Parathyroid adenoma (tissue), 2 donors: ENCODE results near the gene IGF1R.

Experiments
- H2AFZ ChIP-seq: fragments of 300-600 bp; sonication (generic); one replicate; pipeline ENCODE4 v1.7.0; 2017; ENCODE audit warnings: antibody characterized with exemption, mild to moderate bottlenecking
- H3K27ac ChIP-seq: fragments of 300-600 bp; sonication (generic); one replicate; pipeline ENCODE4 v1.7.0; 2017
- H3K27me3 ChIP-seq: fragments of 300-600 bp; sonication (generic); one replicate; pipeline ENCODE4 v1.7.0; 2017; ENCODE audit warnings: low read length; ENCODE audit not compliant: control insufficient read depth, insufficient read depth
- H3K36me3 ChIP-seq: fragments of 300-600 bp; sonication (generic); one replicate; pipeline ENCODE4 v1.7.0; 2017; ENCODE audit warnings: low read length; ENCODE audit not compliant: control insufficient read depth, insufficient read depth
- H3K4me1 ChIP-seq: fragments of 300-600 bp; sonication (generic); one replicate; pipeline ENCODE4 v1.7.0; 2017; ENCODE audit warnings: control low read depth
- H3K4me2 ChIP-seq: fragments of 300-600 bp; sonication (generic); one replicate; pipeline ENCODE4 v1.7.0; 2017; ENCODE audit warnings: low read length
- H3K4me3 ChIP-seq: fragments of 300-600 bp; sonication (generic); one replicate; pipeline ENCODE4 v1.7.0; 2017; ENCODE audit warnings: low read depth, low read length
- H3K79me2 ChIP-seq: fragments of 300-600 bp; sonication (generic); one replicate; pipeline ENCODE4 v1.7.0; 2017; ENCODE audit warnings: control low read depth
- H3K9ac ChIP-seq: fragments of 300-600 bp; sonication (generic); one replicate; pipeline ENCODE4 v1.7.0; 2017; ENCODE audit warnings: mild to moderate bottlenecking
- H3K9me3 ChIP-seq: fragments of 300-600 bp; sonication (generic); one replicate; pipeline ENCODE4 v1.7.0; 2017; ENCODE audit warnings: low read length; ENCODE audit not compliant: control insufficient read depth
- TF ChIP-seq, protein P1 (sequence below): fragments of 300-600 bp; sonication (generic); IDR thresholded peaks from one replicate; pipeline ENCODE4 v1.7.0; 2017; ENCODE audit warnings: antibody characterized with exemption, mild to moderate bottlenecking
- donor health status: primary hyperparathyroidism.

IGF1R gene

GRCh38 chr15:98676586-98677270 is 28.4 kb downstream of the IGF1R start:
- Histone ChIP-seq H2AFZ (no peak overlapping the region), H3K27me3 (no peaks in the 10 kb centered on the region), H3K4me2 (no peak overlapping the region), H3K9me3 (no peaks in the 10 kb centered on the region), H3K27ac (no peak overlapping the region), H3K79me2 (peaks cover 16% of the 10 kb centered on the region), H3K9ac (no peak overlapping the region), H3K4me3 (no peak overlapping the region), H3K4me1 (no peaks in the 10 kb centered on the region), H3K36me3 (no peaks in the 10 kb centered on the region)
- TF ChIP-seq, protein P1, sequence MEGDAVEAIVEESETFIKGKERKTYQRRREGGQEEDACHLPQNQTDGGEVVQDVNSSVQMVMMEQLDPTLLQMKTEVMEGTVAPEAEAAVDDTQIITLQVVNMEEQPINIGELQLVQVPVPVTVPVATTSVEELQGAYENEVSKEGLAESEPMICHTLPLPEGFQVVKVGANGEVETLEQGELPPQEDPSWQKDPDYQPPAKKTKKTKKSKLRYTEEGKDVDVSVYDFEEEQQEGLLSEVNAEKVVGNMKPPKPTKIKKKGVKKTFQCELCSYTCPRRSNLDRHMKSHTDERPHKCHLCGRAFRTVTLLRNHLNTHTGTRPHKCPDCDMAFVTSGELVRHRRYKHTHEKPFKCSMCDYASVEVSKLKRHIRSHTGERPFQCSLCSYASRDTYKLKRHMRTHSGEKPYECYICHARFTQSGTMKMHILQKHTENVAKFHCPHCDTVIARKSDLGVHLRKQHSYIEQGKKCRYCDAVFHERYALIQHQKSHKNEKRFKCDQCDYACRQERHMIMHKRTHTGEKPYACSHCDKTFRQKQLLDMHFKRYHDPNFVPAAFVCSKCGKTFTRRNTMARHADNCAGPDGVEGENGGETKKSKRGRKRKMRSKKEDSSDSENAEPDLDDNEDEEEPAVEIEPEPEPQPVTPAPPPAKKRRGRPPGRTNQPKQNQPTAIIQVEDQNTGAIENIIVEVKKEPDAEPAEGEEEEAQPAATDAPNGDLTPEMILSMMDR: no peak

GRCh38 chr15:98677345-98678059 is 29.2 kb downstream of the IGF1R start:
- Histone ChIP-seq H3K4me1 (no peaks in the 10 kb centered on the region), H3K36me3 (no peaks in the 10 kb centered on the region), H3K4me2 (no peak overlapping the region), H3K27ac (no peak overlapping the region), H3K9me3 (no peaks in the 10 kb centered on the region), H3K27me3 (no peaks in the 10 kb centered on the region), H3K9ac (no peak overlapping the region), H3K4me3 (no peak overlapping the region), H3K79me2 (peaks cover 20% of the 10 kb centered on the region), H2AFZ (no peak overlapping the region)
- TF ChIP-seq, protein P1: no peak

GRCh38 chr15:98678484-98678883 is 30.1 kb downstream of the IGF1R start:
- Histone ChIP-seq H3K27ac (no peak overlapping the region), H3K9ac (no peak overlapping the region), H3K4me2 (no peak overlapping the region), H3K36me3 (no peaks in the 10 kb centered on the region), H2AFZ (no peak overlapping the region), H3K79me2 (peaks cover 20% of the 10 kb centered on the region), H3K27me3 (no peaks in the 10 kb centered on the region), H3K9me3 (no peaks in the 10 kb centered on the region), H3K4me3 (no peak overlapping the region), H3K4me1 (no peaks in the 10 kb centered on the region)
- TF ChIP-seq, protein P1: no peak

GRCh38 chr15:98681061-98681460 is 32.7 kb downstream of the IGF1R start:
- no peak overlapping the region for H2AFZ ChIP-seq
- H3K4me2 ChIP-seq: no peak overlapping the region
- H3K36me3 ChIP-seq: no peaks in the 10 kb centered on the region
- no peak overlapping the region for H3K27ac ChIP-seq
- no peaks in the 10 kb centered on the region for H3K4me1 ChIP-seq
- no peak overlapping the region for H3K9ac ChIP-seq
- H3K27me3 ChIP-seq: no peaks in the 10 kb centered on the region
- peaks cover 16% of the 10 kb centered on the region for H3K79me2 ChIP-seq
- no peaks in the 10 kb centered on the region for H3K9me3 ChIP-seq
- H3K4me3 ChIP-seq: no peak overlapping the region
- TF ChIP-seq, protein P1: no peak
